Trophoblast cell (in vitro differentiated cells and primary cell): ENCODE data around the gene SERPINB6.

Experiments
- DNase-seq, 2 donors: peaks; one replicate each; pipeline ENCODE4 v3.0.0-alpha.2; 2016
- H2AFZ ChIP-seq: 2 replicates; pipeline ENCODE4 v1.6.1; 2013; ENCODE audit warnings: low read length, moderate library complexity, mild to moderate bottlenecking; ENCODE audit not compliant: insufficient read depth, poor library complexity
- H2AK5ac ChIP-seq: 2 replicates; pipeline ENCODE4 v1.6.1; 2013; ENCODE audit warnings: mild to moderate bottlenecking, low read length
- H2BK120ac ChIP-seq: 2 replicates; pipeline ENCODE4 v1.6.1; 2013; ENCODE audit warnings: low read length, mild to moderate bottlenecking, moderate library complexity; ENCODE audit not compliant: insufficient read depth, poor library complexity
- H2BK12ac ChIP-seq: 2 replicates; pipeline ENCODE4 v1.6.1; 2013; ENCODE audit warnings: mild to moderate bottlenecking, low read length, moderate library complexity
- H2BK5ac ChIP-seq: 2 replicates; pipeline ENCODE4 v1.6.1; 2013; ENCODE audit warnings: low read length, low read depth, moderate library complexity, mild to moderate bottlenecking; ENCODE audit not compliant: poor library complexity
- H3K14ac ChIP-seq: 2 replicates; pipeline ENCODE4 v1.6.1; 2013; ENCODE audit warnings: mild to moderate bottlenecking, low read length
- H3K18ac ChIP-seq: 2 replicates; pipeline ENCODE4 v1.6.1; 2013; ENCODE audit warnings: mild to moderate bottlenecking, low read length
- H3K23ac ChIP-seq: 2 replicates; pipeline ENCODE4 v1.6.1; 2013; ENCODE audit warnings: low read length
- H3K27ac ChIP-seq: 2 replicates; pipeline ENCODE4 v1.5.1; 2013; ENCODE audit warnings: low read depth, mild to moderate bottlenecking, inconsistent platforms, low read length, moderate library complexity
- H3K27me3 ChIP-seq: 2 replicates; pipeline ENCODE4 v1.6.1; 2013; ENCODE audit warnings: inconsistent platforms, mild to moderate bottlenecking, low read length, moderate library complexity; ENCODE audit not compliant: insufficient read depth
- H3K36me3 ChIP-seq, 2 experiments: 1 replicate in 1 of 2; 2 replicates in 1 of 2; pipeline ENCODE4 v1.6.1; 2013; ENCODE audit warnings: low read length in 2 of 2, mild to moderate bottlenecking in 2 of 2, moderate library complexity in 1 of 2; ENCODE audit not compliant: insufficient read depth in 2 of 2, control insufficient read depth in 1 of 2
- H3K4ac ChIP-seq: 2 replicates; pipeline ENCODE4 v1.6.1; 2013; ENCODE audit warnings: low read depth, mild to moderate bottlenecking, low read length, moderate library complexity
- H3K4me1 ChIP-seq, 2 experiments: 1 replicate in 1 of 2; 2 replicates in 1 of 2; pipeline ENCODE4 v1.6.1; 2013; ENCODE audit warnings: low read length in 2 of 2, mild to moderate bottlenecking in 2 of 2, moderate library complexity in 1 of 2; ENCODE audit not compliant: insufficient read depth in 2 of 2, control insufficient read depth in 1 of 2
- H3K4me2 ChIP-seq: 2 replicates; pipeline ENCODE4 v1.6.1; 2013; ENCODE audit warnings: inconsistent platforms, mild to moderate bottlenecking, low read length, moderate library complexity
- H3K4me3 ChIP-seq: 2 replicates; pipeline ENCODE4 v1.5.1; 2013; ENCODE audit warnings: mild to moderate bottlenecking, low read depth, low read length, inconsistent platforms
- H3K79me1 ChIP-seq: one replicate; pipeline ENCODE4 v1.6.1; 2013; ENCODE audit warnings: low read length
- H3K79me2 ChIP-seq: 2 replicates; pipeline ENCODE4 v1.6.1; 2013; ENCODE audit warnings: low read length, mild to moderate bottlenecking; ENCODE audit not compliant: control insufficient read depth, insufficient read depth, poor library complexity
- H3K9ac ChIP-seq: 2 replicates; pipeline ENCODE4 v1.6.1; 2013; ENCODE audit warnings: mild to moderate bottlenecking, low read length
- H3K9me3 ChIP-seq: 2 replicates; pipeline ENCODE4 v1.6.1; 2013; ENCODE audit warnings: low read depth, mild to moderate bottlenecking, control low read depth, inconsistent platforms, low read length; ENCODE audit not compliant: insufficient read depth
- H4K12ac ChIP-seq: 2 replicates; pipeline ENCODE4 v1.6.1; 2013; ENCODE audit warnings: low read depth, mild to moderate bottlenecking, low read length, moderate library complexity
- H4K8ac ChIP-seq: 2 replicates; pipeline ENCODE4 v1.6.1; 2013; ENCODE audit warnings: low read depth, mild to moderate bottlenecking, low read length, moderate library complexity
- H4K91ac ChIP-seq: one replicate; pipeline ENCODE4 v1.6.1; 2013; ENCODE audit warnings: low read depth, mild to moderate bottlenecking, low read length, moderate library complexity
- WGBS: extraction: QIAGEN DNeasy Blood & Tissue Kit; methylation state at CpG from one replicate; pipeline ENCODE4 v1.1.7; 2013; ENCODE audit warnings: missing lambda C conversion rate; ENCODE audit not compliant: insufficient read length, insufficient coverage; ENCODE audit errors: extremely low coverage; 5-methylcytosine and 5-hydroxymethylcytosine counted together

The SERPINB6 gene

DNA sequence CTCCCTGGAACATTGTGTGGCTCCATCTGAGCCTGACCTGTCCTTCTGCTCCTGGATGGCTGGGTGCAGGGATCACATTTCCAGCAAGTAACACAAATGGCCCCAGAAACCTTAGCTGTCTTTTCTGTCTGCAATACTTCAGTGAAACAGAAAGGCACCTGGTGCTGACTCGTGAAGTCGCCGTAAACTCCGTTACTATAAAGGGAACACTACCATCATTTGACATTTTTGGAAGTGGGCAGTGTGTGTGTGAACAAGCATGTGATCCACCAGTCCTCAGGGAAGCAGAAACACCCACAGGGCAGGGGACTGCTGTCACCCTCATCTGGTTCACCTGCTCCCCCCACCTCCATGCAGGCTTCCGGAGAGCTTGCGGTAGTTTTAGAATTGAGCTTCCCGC, 23.9 kb downstream of the SERPINB6 start:
- Histone ChIP-seq H3K14ac (no peak overlapping the region), H3K27ac (no peak overlapping the region), H3K4me2 (no peak overlapping the region), H3K4ac (no peak overlapping the region), H3K79me1 (no peaks in the 10 kb centered on the region), H4K12ac (no peak overlapping the region), H2AK5ac (no peak overlapping the region), H2AFZ (no peak overlapping the region), H3K23ac (no peak overlapping the region), H4K8ac (no peak overlapping the region), H3K4me3 (no peak overlapping the region), H3K9ac (no peak overlapping the region), H3K27me3 (no peaks in the 10 kb centered on the region), H3K18ac (no peak overlapping the region), H3K36me3 (peaks cover 11% of the 10 kb centered on the region in 2 experiments), H3K79me2 (no peaks in the 10 kb centered on the region), H2BK5ac (no peak overlapping the region), H2BK12ac (no peak overlapping the region), H4K91ac (no peak overlapping the region), H3K9me3 (no peaks in the 10 kb centered on the region), H2BK120ac (no peak overlapping the region), H3K4me1 (no peaks in the 10 kb centered on the region)
- no peak for DNase-seq
- WGBS: no CpG with 5 or more reads among the region's 7 CpGs

DNA sequence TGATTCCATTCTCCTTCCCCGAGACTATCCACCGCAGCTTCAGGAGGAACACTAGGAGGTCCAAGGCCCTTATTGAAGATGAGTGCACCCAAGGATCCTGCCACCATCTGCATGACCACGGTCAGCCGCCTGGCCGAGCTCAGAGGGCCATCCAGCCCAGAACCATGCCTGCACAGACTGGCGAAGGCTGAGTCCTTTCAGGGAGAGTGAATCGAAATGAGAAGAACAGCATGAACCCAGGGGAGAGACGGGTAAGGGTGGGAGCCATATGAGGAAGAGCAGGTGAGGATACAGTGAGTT, 26.3 kb downstream of the SERPINB6 start:
- Histone ChIP-seq H3K27ac (no peak overlapping the region), H3K4me2 (no peak overlapping the region), H3K36me3 (peaks cover 9 to 11% of the 10 kb centered on the region in 2 experiments), H2BK5ac (no peak overlapping the region), H3K4me3 (no peak overlapping the region), H4K12ac (no peak overlapping the region), H2BK12ac (no peak overlapping the region), H2BK120ac (no peak overlapping the region), H3K79me1 (no peaks in the 10 kb centered on the region), H3K9me3 (no peaks in the 10 kb centered on the region), H3K79me2 (no peaks in the 10 kb centered on the region), H3K4ac (no peak overlapping the region), H4K91ac (no peak overlapping the region), H3K4me1 (no peaks in the 10 kb centered on the region), H3K23ac (no peak overlapping the region), H2AFZ (no peak overlapping the region), H3K27me3 (no peaks in the 10 kb centered on the region), H3K14ac (no peak overlapping the region), H3K9ac (no peak overlapping the region), H2AK5ac (no peak overlapping the region), H4K8ac (no peak overlapping the region), H3K18ac (no peak overlapping the region)
- no CpG with 5 or more reads among the region's 8 CpGs for WGBS
- DNase-seq: no peak

DNA sequence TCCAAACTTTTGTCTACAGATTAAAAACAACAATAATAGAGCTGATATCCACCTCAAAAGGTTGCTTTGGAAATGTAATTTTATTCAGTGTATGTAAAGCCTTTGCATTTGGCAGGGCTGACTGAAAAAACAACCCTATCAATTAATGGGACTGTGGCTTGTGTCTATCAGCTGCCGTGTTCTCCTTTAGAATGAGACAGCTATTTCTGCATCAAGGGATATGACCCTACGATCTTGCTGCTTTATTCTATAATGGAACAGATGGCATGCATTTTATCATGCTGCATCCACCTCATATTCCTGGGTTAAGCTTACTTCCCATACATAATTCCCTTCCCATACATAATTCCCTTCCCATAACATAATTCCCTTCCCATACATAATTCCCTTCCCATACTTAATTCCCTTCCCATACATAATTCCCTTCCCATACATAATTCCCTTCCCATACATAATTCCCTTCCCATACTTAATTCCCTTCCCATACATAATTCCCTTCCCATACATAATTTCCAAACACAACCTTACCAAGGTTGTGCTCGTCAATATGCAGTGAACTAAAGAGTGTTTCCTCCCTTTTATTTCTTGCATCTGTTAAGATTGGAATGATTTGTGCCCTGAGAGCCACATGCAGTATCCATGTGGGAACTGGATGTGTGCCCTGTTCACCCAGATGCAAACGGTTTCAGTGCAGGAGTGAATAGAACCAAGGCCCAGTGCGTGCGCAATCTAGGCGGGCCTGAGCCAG, 26.8 kb downstream of the SERPINB6 start:
- 100% methylated on average over 1 of the region's 7 CpGs for WGBS

DNA sequence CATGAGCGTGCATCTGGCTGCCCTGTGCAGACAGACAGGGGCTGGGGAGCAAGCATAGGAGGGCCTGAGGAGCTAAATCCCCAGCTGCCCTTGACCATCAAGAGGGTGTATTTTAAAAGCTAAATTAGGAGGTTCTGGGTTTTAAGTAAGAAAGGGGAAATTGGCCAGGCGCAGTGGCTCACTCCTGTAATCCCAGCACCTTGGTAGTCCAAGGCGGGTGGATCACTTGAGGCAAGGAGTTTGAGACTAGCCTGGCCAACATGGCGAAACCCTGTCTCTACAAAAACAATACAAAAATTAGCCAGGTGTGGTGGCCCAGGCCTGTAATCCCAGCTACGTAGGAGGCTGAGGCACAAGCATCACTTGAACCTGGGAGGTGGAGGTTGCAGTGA, 27.8 kb downstream of the SERPINB6 start:
- no CpG with 5 or more reads among the region's 5 CpGs for WGBS
- Histone ChIP-seq H2AK5ac (no peak overlapping the region), H3K4me2 (no peak overlapping the region), H3K4me3 (no peak overlapping the region), H4K91ac (no peak overlapping the region), H3K9ac (no peak overlapping the region), H2BK120ac (no peak overlapping the region), H3K4ac (no peak overlapping the region), H3K14ac (no peak overlapping the region), H2BK12ac (no peak overlapping the region), H3K27ac (no peak overlapping the region), H2BK5ac (no peak overlapping the region), H4K12ac (no peak overlapping the region), H4K8ac (no peak overlapping the region), H3K36me3 (peaks cover 8 to 9% of the 10 kb centered on the region in 2 experiments), H3K27me3 (no peaks in the 10 kb centered on the region), H3K18ac (no peak overlapping the region), H3K79me2 (no peaks in the 10 kb centered on the region), H3K23ac (no peak overlapping the region), H3K79me1 (no peaks in the 10 kb centered on the region), H3K4me1 (no peaks in the 10 kb centered on the region), H3K9me3 (no peaks in the 10 kb centered on the region), H2AFZ (no peak overlapping the region)
- DNase-seq: peak; percentile 57 to 61

More for the DNA sequence above, 26.8 kb downstream of the SERPINB6 start:
- no peaks in the 10 kb centered on the region for H3K79me1 ChIP-seq
- no peak for DNase-seq
- no peak overlapping the region for H2BK5ac ChIP-seq
- no peaks in the 10 kb centered on the region for H3K9me3 ChIP-seq
- H3K27ac ChIP-seq: no peak overlapping the region
- H3K14ac ChIP-seq: no peak overlapping the region
- no peak overlapping the region for H2BK120ac ChIP-seq
- no peaks in the 10 kb centered on the region for H3K79me2 ChIP-seq
- H3K27me3 ChIP-seq: no peaks in the 10 kb centered on the region
- H3K18ac ChIP-seq: no peak overlapping the region
- H2BK12ac ChIP-seq: no peak overlapping the region
- H3K36me3 ChIP-seq: peaks cover 9 to 11% of the 10 kb centered on the region in 2 experiments
- no peak overlapping the region for H2AFZ ChIP-seq
- no peak overlapping the region for H3K4ac ChIP-seq
- no peak overlapping the region for H3K9ac ChIP-seq
- H3K23ac ChIP-seq: no peak overlapping the region
- H4K12ac ChIP-seq: no peak overlapping the region
- no peak overlapping the region for H4K8ac ChIP-seq
- no peaks in the 10 kb centered on the region for H3K4me1 ChIP-seq
- H3K4me3 ChIP-seq: no peak overlapping the region
- H3K4me2 ChIP-seq: no peak overlapping the region
- H2AK5ac ChIP-seq: no peak overlapping the region
- no peak overlapping the region for H4K91ac ChIP-seq
